GM23338 (cell line): ENCODE measurements around the gene SLC1A4. TPM values are rescaled to one million over a fixed set of nuclear protein-coding genes. Genes with fewer than 3 reads are reported as not detected.
"Not testable (repeated sequence)": the region's sequence is repeated elsewhere in the genome, so short reads cannot be mapped to it uniquely, and the experiment has no call there.

Source experiments
- ATAC-seq: fragments of 200-7000 bp; cut with Tn5 transposase; 3 replicates; pipeline ENCODE4 v1.9.1; 2020
- DNase-seq: peaks from one replicate; pipeline ENCODE4 v3.0.0-alpha.2; 2015; ENCODE audit warnings: low spot score
- H2AFZ ChIP-seq: fragments of 200-600 bp; sonication (generic); 2 replicates; pipeline ENCODE4 v1.8.0; 2016; ENCODE audit warnings: antibody characterized with exemption, mild to moderate bottlenecking, moderate library complexity
- H3F3A ChIP-seq: fragments of 200-600 bp; sonication (generic); replicated peaks from 2 replicates; pipeline ENCODE4 v1.8.0; 2017; ENCODE audit warnings: antibody characterized with exemption, mixed run types, low read depth
- H3K27ac ChIP-seq: fragments of 200-600 bp; sonication (generic); 2 replicates; pipeline ENCODE4 v1.6.1; 2016; ENCODE audit warnings: low read depth
- H3K27me3 ChIP-seq: fragments of 200-600 bp; sonication (generic); 2 replicates; pipeline ENCODE4 v1.8.0; 2016; ENCODE audit warnings: mild to moderate bottlenecking, mixed run types, moderate library complexity; ENCODE audit not compliant: insufficient read depth
- H3K36me3 ChIP-seq: fragments of 200-600 bp; sonication (generic); 2 replicates; pipeline ENCODE4 v1.8.0; 2016; ENCODE audit warnings: mild to moderate bottlenecking; ENCODE audit not compliant: insufficient read depth
- H3K4me1 ChIP-seq: fragments of 200-600 bp; sonication (generic); 2 replicates; pipeline ENCODE4 v1.8.0; 2016; ENCODE audit warnings: mild to moderate bottlenecking, moderate library complexity; ENCODE audit not compliant: insufficient read depth
- H3K4me2 ChIP-seq: fragments of 200-600 bp; sonication (generic); 2 replicates; pipeline ENCODE4 v1.7.1; 2017; ENCODE audit warnings: mixed run types
- H3K4me3 ChIP-seq: fragments of 200-600 bp; sonication (generic); 2 replicates; pipeline ENCODE4 v1.6.1; 2016; ENCODE audit warnings: mixed run types
- H3K79me2 ChIP-seq: fragments of 200-600 bp; sonication (generic); replicated peaks from 2 replicates; pipeline ENCODE4 v1.8.0; 2017; ENCODE audit warnings: mild to moderate bottlenecking; ENCODE audit not compliant: insufficient read depth
- H3K9me2 ChIP-seq: fragments of 200-600 bp; sonication (generic); 2 replicates; pipeline ENCODE4 v1.8.0; 2017; ENCODE audit not compliant: insufficient read depth
- H4K20me1 ChIP-seq: fragments of 200-600 bp; sonication (generic); replicated peaks from 2 replicates; pipeline ENCODE4 v1.8.0; 2017; ENCODE audit warnings: mild to moderate bottlenecking; ENCODE audit not compliant: insufficient read depth
- H3K27ac Mint-ChIP-seq: 2 replicates; pipeline ENCODE4 v1.8.0; 2020; ENCODE audit warnings: inconsistent platforms, mild to moderate bottlenecking, moderate library complexity, mixed read lengths
- H3K27me3 Mint-ChIP-seq: 3 replicates; pipeline ENCODE4 v1.8.0; 2022; ENCODE audit warnings: low read depth, mild to moderate bottlenecking, moderate library complexity, mixed read lengths, inconsistent platforms; ENCODE audit not compliant: insufficient read depth, poor library complexity
- H3K36me3 Mint-ChIP-seq: 3 replicates; pipeline ENCODE4 v1.8.0; 2021; ENCODE audit warnings: low read depth, mild to moderate bottlenecking, inconsistent platforms, moderate library complexity, mixed read lengths
- H3K4me1 Mint-ChIP-seq: 3 replicates; pipeline ENCODE4 v1.8.0; 2020; ENCODE audit warnings: mild to moderate bottlenecking, inconsistent platforms, mixed read lengths
- H3K4me3 Mint-ChIP-seq: 3 replicates; pipeline ENCODE4 v1.8.0; 2021; ENCODE audit warnings: moderate library complexity, mild to moderate bottlenecking, inconsistent platforms, mixed read lengths
- H3K9me3 Mint-ChIP-seq: 3 replicates; pipeline ENCODE4 v1.8.0; 2020; ENCODE audit warnings: moderate library complexity, mild to moderate bottlenecking, inconsistent platforms, mixed read lengths
- CTCF ChIP-seq, 2 experiments: fragments of 200-600 bp in 1 of 2; sonication (generic) in 1 of 2; conservative IDR thresholded peaks; 2 replicates each; pipeline versions ENCODE4 v1.5.1 to v1.6.1; 2016 to 2017; ENCODE audit warnings: antibody characterized with exemption in 2 of 2, low read depth in 2 of 2, mild to moderate bottlenecking in 2 of 2, moderate library complexity in 1 of 2
- EZH2phosphoT487 ChIP-seq: fragments of 200-600 bp; sonication (generic); IDR thresholded peaks from one replicate; pipeline ENCODE4 v1.8.1; 2018; ENCODE audit warnings: antibody characterized with exemption; ENCODE audit not compliant: unreplicated experiment
- POLR2AphosphoS5 ChIP-seq: IDR thresholded peaks from 2 replicates; pipeline ENCODE4 v1.6.1; 2016; ENCODE audit warnings: antibody characterized with exemption, low read depth
- STAT1 ChIP-seq: IDR thresholded peaks from one replicate; pipeline ENCODE4 v1.6.1; 2016; ENCODE audit warnings: antibody characterized with exemption; ENCODE audit not compliant: unreplicated experiment
- ZNF114 ChIP-seq: fragments of 250-450 bp; sonication (Bioruptor Pico); IDR thresholded peaks from 2 replicates; pipeline ENCODE4 v1.5.0; 2020; ENCODE audit warnings: mild to moderate bottlenecking, moderate library complexity
- polyA plus RNA-seq: library from polyadenylated mRNA; unstranded; fragments of >200 nt; fragmentation: Nextera tagmentation; extraction: Ambion mirVana; gene quantifications from 2 replicates; pipeline ENCODE4 v1.2.1, GENCODE V29; 2016
- total RNA-seq: library from RNA; depleted of rRNA; stranded (reverse); fragments of >200 nt; shearing (Covaris generic); gene quantifications from 2 replicates; pipeline ENCODE4 v1.2.3, GENCODE V29; 2014
- TF ChIP-seq, protein P1 (sequence below): IDR thresholded peaks from one replicate; pipeline ENCODE4 v1.6.1; 2018; ENCODE audit warnings: antibody characterized with exemption; ENCODE audit not compliant: unreplicated experiment

The SLC1A4 gene
- total and polyA plus RNA-seq, 2 experiments from 2014 or later, result 1.3 to 2.7 TPM

DNA sequence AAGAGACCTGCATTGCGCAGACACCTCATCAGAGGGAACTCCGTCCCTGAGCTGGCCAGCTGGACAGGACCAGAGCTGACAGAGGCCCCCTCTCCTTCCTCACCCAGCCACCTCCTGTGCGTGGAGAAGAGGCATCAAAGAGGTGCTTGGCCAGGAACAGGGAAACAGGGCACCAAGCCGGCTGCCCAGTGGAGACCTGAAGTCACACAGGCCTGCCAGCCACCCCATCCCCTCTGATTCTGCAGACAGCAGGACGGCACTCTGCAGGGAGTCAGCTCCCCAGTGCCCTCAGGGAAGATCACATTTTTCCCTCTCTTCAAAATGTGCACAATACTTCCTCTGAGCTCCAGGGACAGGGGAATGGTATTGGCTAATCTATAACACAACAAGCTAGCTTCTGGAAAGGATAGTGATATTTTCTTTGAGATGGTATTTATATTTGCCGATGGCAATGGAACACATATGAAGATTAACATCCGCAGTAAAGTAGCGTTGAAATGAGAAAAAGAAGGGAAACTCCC is 30.5 kb downstream of the SLC1A4 start:
- 0 out of 2 replicates have a peak, but pooled peaks cover 2% of the 10 kb centered on the region for H3K36me3 ChIP-seq
- H3K4me3 ChIP-seq, result no peak overlapping the region
- no peaks in the 10 kb centered on the region for H3K9me3 Mint-ChIP-seq
- H3K9me2 ChIP-seq, result no peaks in the 10 kb centered on the region
- peaks cover 4% of the 10 kb centered on the region for H3K4me1 Mint-ChIP-seq
- DNase-seq (no peak), ATAC-seq (no peak)
- H3K4me1 ChIP-seq, result no peaks in the 10 kb centered on the region
- H3K36me3 Mint-ChIP-seq, result no peaks in the 10 kb centered on the region; the same call in none of the 3 replicates
- no peak overlapping the region for H3K4me3 Mint-ChIP-seq
- peaks cover 4% of the 10 kb centered on the region; the same call in 1 of the 2 replicates for H4K20me1 ChIP-seq
- no peak overlapping the region for H2AFZ ChIP-seq
- no peaks in the 10 kb centered on the region for H3K79me2 ChIP-seq
- no peak overlapping the region for H3K27ac Mint-ChIP-seq
- H3F3A ChIP-seq, result no peaks in the 10 kb centered on the region
- H3K27ac ChIP-seq, result no peak overlapping the region
- no peak overlapping the region for H3K4me2 ChIP-seq
- H3K27me3 ChIP-seq, result no peaks in the 10 kb centered on the region
- H3K27me3 Mint-ChIP-seq, result peaks cover 5% of the 10 kb centered on the region
- no peak for TF ChIP-seq ZNF114
- TF ChIP-seq, protein P1, sequence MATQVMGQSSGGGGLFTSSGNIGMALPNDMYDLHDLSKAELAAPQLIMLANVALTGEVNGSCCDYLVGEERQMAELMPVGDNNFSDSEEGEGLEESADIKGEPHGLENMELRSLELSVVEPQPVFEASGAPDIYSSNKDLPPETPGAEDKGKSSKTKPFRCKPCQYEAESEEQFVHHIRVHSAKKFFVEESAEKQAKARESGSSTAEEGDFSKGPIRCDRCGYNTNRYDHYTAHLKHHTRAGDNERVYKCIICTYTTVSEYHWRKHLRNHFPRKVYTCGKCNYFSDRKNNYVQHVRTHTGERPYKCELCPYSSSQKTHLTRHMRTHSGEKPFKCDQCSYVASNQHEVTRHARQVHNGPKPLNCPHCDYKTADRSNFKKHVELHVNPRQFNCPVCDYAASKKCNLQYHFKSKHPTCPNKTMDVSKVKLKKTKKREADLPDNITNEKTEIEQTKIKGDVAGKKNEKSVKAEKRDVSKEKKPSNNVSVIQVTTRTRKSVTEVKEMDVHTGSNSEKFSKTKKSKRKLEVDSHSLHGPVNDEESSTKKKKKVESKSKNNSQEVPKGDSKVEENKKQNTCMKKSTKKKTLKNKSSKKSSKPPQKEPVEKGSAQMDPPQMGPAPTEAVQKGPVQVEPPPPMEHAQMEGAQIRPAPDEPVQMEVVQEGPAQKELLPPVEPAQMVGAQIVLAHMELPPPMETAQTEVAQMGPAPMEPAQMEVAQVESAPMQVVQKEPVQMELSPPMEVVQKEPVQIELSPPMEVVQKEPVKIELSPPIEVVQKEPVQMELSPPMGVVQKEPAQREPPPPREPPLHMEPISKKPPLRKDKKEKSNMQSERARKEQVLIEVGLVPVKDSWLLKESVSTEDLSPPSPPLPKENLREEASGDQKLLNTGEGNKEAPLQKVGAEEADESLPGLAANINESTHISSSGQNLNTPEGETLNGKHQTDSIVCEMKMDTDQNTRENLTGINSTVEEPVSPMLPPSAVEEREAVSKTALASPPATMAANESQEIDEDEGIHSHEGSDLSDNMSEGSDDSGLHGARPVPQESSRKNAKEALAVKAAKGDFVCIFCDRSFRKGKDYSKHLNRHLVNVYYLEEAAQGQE, result no peak
- no peak for TF ChIP-seq POLR2AphosphoS5
- no peak for TF ChIP-seq CTCF (conservative IDR thresholded peaks at IDR 0.05; ENCODE audit: low read depth in 2 of 2)
- TF ChIP-seq STAT1, result no peak
- TF ChIP-seq EZH2phosphoT487, result no peak

GRCh38 chr2:65020251-65020650 is 31.1 kb downstream of the SLC1A4 start:
- not testable (repeated sequence) for H3K36me3 ChIP-seq, H3F3A ChIP-seq, H3K27ac ChIP-seq, H3K79me2 ChIP-seq, H3K9me3 Mint-ChIP-seq, H3K27me3 ChIP-seq, H3K4me1 ChIP-seq, H3K4me1 Mint-ChIP-seq, H2AFZ ChIP-seq, H3K36me3 Mint-ChIP-seq, H3K27me3 Mint-ChIP-seq, ATAC-seq, H3K4me3 ChIP-seq, DNase-seq, H3K27ac Mint-ChIP-seq, H4K20me1 ChIP-seq, H3K9me2 ChIP-seq, H3K4me3 Mint-ChIP-seq, H3K4me2 ChIP-seq
